ENCODE measurements around the gene PYGO2.

Gene PYGO2

GRCh38 chr1:154955039-154955717, 6.4 kb downstream of the PYGO2 start:
- H3K4me3 ChIP-seq (ENCODE audit: low read length): peak overlapping the region; percentile 89
- no peak for TF ChIP-seq ZNF274 (IDR thresholded peaks at IDR 0.05; ENCODE audit: low read depth, low read length)

DNA sequence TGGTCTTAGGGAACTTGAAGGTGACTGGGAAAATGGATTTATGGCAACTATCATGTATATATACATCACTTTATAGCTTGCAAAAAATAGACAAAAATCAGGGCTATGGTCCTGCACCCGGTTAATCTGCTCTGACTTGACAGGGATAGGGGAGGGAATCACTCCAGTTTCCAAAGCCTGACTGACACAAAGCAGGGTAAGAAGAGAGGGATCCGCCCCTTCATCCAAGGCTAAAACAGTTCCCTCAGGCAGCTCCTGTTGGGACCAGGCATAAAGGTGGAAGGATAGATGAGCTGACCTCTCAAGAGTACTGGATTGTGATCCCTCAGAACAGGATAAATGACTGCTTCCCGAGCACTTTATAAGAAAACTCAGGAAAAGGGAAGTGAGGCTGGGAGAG, 7.0 kb downstream of the PYGO2 start:
- peak overlapping the region; percentile 89; the same call in 1 of the 2 replicates for H3K4me3 ChIP-seq (ENCODE audit: low read length)
- TF ChIP-seq ZNF274 (IDR thresholded peaks at IDR 0.05; ENCODE audit: low read depth, low read length): no peak

DNA sequence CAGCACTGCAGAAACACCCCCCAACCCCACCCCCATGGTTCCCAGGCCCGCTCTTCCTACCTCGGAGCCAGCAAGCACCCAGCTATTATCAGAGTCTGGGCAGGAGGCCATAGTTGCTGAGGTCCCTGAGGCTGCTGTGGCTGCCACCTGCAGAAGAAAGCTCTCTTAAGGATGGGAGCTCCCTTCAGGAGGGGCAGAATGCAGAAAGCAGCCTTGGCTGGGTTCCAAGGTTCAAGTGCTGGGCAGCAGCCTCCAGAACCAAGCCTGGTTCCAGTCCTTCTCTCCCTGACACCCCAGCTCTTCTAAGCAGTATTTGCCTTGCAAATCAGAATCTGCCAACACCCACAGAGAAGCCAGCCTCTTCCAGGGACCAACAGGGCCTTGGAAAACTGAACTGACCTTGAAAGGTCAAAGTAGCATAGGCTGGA, 8.0 kb downstream of the PYGO2 start:
- TF ChIP-seq ZNF274 (IDR thresholded peaks at IDR 0.05; ENCODE audit: low read depth, low read length): no peak
- H3K4me3 ChIP-seq (ENCODE audit: low read length): no peak overlapping the region

DNA sequence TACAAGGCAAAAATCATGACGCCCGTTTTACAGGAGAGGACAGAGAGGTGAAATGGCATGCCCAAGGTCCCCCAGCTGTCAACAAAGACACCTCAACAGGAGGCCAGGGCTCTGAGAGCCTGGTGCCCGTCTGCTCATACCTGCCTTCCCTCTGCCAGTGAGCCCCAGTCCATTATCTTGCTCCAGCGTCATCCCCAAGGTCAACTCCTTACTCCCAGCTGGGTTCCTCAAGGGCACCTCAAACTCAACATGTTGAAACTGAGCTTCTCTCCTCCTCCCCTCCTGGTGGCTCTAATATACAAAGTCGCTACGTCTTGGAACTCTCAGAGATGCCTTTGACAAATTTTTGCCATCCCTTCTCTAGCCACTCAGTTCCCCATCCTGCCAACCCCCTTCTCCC, 8.9 kb downstream of the PYGO2 start:
- H3K4me3 ChIP-seq (ENCODE audit: low read length): no peak overlapping the region
- no peak for TF ChIP-seq ZNF274 (IDR thresholded peaks at IDR 0.05; ENCODE audit: low read depth, low read length)

GRCh38 chr1:154951901-154952657, 9.5 kb downstream of the PYGO2 start:
- TF ChIP-seq ZNF274 (IDR thresholded peaks at IDR 0.05; ENCODE audit: low read depth, low read length): no peak
- peak overlapping the region; percentile 5; the same call in 1 of the 2 replicates for H3K4me3 ChIP-seq (ENCODE audit: low read length)

- no peak overlapping the region for H3K4me3 ChIP-seq (ENCODE audit: low read length)
- no peak for TF ChIP-seq ZNF274 (IDR thresholded peaks at IDR 0.05; ENCODE audit: low read depth, low read length)
These were observed 13.5 kb downstream of the PYGO2 start for GRCh38 chr1:154948079-154948478.

GRCh38 chr1:154945962-154946850, 15.4 kb downstream of the PYGO2 start:
- no peak overlapping the region for H3K4me3 ChIP-seq (ENCODE audit: low read length)

DNA sequence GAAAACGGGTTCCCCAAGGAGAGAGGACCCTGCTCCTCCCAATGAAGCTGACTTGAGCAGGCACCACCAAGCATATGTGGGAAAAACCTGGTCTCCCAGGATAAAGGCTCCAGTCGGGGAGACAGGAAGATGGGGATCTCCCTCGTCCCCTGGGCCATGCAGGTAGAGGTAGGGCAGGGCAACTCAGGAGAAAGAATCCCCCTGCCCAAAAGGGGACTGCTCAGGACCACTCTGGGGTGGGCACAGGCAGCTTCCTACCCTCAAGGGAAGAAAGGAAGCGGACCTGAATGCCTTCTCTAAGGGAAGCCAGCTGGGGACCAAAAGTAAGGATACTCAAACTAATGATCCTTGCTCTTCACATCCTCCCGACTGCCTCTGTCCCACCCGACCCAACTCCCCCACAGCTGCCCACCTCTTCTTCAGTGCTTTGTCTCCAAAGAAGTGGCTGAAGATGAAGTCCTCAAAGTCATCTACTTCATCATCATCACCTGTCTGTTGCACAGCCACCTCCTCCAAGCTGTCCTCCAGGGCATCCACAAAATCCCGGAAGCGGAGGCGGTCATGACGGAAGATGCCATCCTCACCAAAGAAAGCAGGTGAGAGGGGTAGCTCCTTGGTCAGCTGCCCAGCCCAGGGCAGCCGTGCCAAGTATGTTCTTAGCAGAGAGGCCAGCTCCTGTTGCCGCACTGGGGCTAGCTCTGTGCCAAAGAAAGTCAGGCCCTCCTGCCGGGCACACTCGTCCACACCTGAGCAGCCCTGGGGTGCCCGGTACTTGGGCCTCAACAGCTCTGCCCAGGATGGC, 16.2 kb downstream of the PYGO2 start:
- H3K4me3 ChIP-seq (ENCODE audit: low read length): no peak overlapping the region
- no peak for TF ChIP-seq ZNF274 (IDR thresholded peaks at IDR 0.05; ENCODE audit: low read depth, low read length)

More at GRCh38 chr1:154945962-154946850, 15.4 kb downstream of the PYGO2 start:
- no peak for TF ChIP-seq ZNF274 (IDR thresholded peaks at IDR 0.05; ENCODE audit: low read depth, low read length)

GRCh38 chr1:154944401-154945159, 17.0 kb downstream of the PYGO2 start:
- no peak for TF ChIP-seq ZNF274 (IDR thresholded peaks at IDR 0.05; ENCODE audit: low read depth, low read length)
- no peak overlapping the region for H3K4me3 ChIP-seq (ENCODE audit: low read length)

- no peak for TF ChIP-seq ZNF274 (IDR thresholded peaks at IDR 0.05; ENCODE audit: low read depth, low read length)
- no peak overlapping the region; the same call in 1 of the 2 replicates for H3K4me3 ChIP-seq (ENCODE audit: low read length)
These were observed 17.8 kb downstream of the PYGO2 start for GRCh38 chr1:154943649-154944400.

DNA sequence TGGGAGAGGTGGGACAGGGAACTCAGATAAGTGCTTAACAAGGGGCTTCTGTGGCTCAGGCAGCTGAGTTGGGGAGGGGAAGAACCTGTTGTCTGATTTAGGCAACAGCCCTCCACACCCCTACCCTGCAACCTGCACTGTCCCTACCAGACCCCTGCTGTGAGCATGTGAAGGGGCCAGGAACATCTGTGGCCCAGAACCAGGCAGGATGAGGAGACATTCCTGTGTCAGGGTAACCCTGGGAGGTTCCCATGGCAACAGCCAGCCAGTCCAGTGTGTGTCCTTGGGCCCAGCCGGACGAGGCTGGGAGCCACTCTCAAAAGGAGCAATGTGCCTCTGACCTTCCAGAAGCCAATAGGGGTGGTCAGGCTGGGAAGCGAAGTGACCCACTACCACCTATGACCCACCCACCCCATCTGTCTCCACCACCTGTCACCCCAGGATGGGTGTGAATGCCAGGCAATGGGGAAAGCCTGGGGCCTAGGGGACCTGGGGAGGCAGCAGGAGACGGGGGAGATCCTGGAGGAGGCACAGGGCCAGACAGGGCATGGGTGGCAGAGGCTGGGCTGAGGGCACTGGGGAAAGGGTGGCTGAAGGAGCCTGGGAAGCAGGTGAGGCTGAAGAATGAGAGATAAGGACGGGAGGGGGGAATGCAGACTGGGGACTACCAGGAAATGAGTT, 20.1 kb downstream of the PYGO2 start:
- no peak for TF ChIP-seq ZNF274 (IDR thresholded peaks at IDR 0.05; ENCODE audit: low read depth, low read length)
- peak overlapping the region; percentile 36; the same call in 1 of the 2 replicates for H3K4me3 ChIP-seq (ENCODE audit: low read length)
